Natural killer cell (primary cell): ENCODE data around the gene SYNJ2. TPM values are rescaled to one million over a fixed set of nuclear protein-coding genes. Genes with fewer than 3 reads are reported as not detected.

Experiments used
- ATAC-seq, 3 donors: fragments of 150-1000 bp in 2 of 3; fragments of 200-7000 bp in 1 of 3; cut with Tn5 transposase; 1 replicate in 1 of 3; 2 replicates in 2 of 3; pipeline ENCODE4 v1.10.0; 2021; ENCODE audit warnings: mild to moderate bottlenecking in 2 of 3, moderate library complexity in 2 of 3
- DNase-seq, 2 donors: peaks; one replicate each; pipeline versions ENCODE4 v3.0.0 to v3.0.0-alpha.2; 2013 to 2021; ENCODE audit warnings: mixed read lengths in 1 of 2
- H3K27ac ChIP-seq: one replicate; pipeline ENCODE4 v1.5.1; 2013; ENCODE audit warnings: mild to moderate bottlenecking, low read length
- H3K27me3 ChIP-seq: one replicate; pipeline ENCODE4 v1.6.1; 2013; ENCODE audit warnings: low read length; ENCODE audit not compliant: control insufficient read depth, insufficient read depth
- H3K36me3 ChIP-seq: one replicate; pipeline ENCODE4 v1.6.1; 2013; ENCODE audit warnings: low read length; ENCODE audit not compliant: control insufficient read depth, insufficient read depth
- H3K4me1 ChIP-seq: one replicate; pipeline ENCODE4 v1.6.1; 2013; ENCODE audit warnings: low read length; ENCODE audit not compliant: control insufficient read depth, insufficient read depth
- H3K4me3 ChIP-seq: one replicate; pipeline ENCODE4 v1.5.1; 2013; ENCODE audit warnings: low read length
- H3K9me3 ChIP-seq: one replicate; pipeline ENCODE4 v1.6.1; 2013; ENCODE audit warnings: low read length; ENCODE audit not compliant: control insufficient read depth, insufficient read depth
- H3K27ac Mint-ChIP-seq, 2 donors: one replicate each; pipeline ENCODE4 v1.8.0; 2022; ENCODE audit warnings: mild to moderate bottlenecking in 2 of 2, mixed read lengths in 2 of 2, moderate library complexity in 1 of 2
- H3K27me3 Mint-ChIP-seq, 2 donors: one replicate each; pipeline ENCODE4 v1.8.0; 2022; ENCODE audit warnings: low read depth in 2 of 2, mixed read lengths in 2 of 2
- H3K36me3 Mint-ChIP-seq: one replicate; pipeline ENCODE4 v1.8.0; 2022; ENCODE audit warnings: mixed read lengths
- H3K4me1 Mint-ChIP-seq, 2 donors: one replicate each; pipeline ENCODE4 v1.8.0; 2022; ENCODE audit warnings: mixed read lengths in 2 of 2
- H3K4me3 Mint-ChIP-seq: one replicate; pipeline ENCODE4 v1.8.0; 2022; ENCODE audit warnings: mild to moderate bottlenecking, moderate library complexity, mixed read lengths
- H3K9me3 Mint-ChIP-seq, 2 donors: one replicate each; pipeline ENCODE4 v1.8.0; 2022; ENCODE audit warnings: mixed read lengths in 2 of 2
- WGBS: methylation state at CpG from one replicate; pipeline ENCODE4 v1.1.7; 2013; ENCODE audit warnings: missing lambda C conversion rate; ENCODE audit not compliant: insufficient coverage; 5-methylcytosine and 5-hydroxymethylcytosine counted together
- intact Hi-C: fragments of 100-400 bp; cut with micrococcal nuclease; formaldehyde crosslinking; loops from one replicate; pipeline ENCODE4 v1.14.2; 2022
- total RNA-seq, 4 donors: library from RNA; stranded (reverse); fragments of 120-200 nt in 1 of 4; gene quantifications; one replicate each; pipeline versions ENCODE4 v1.2.3 to v1.2.4, GENCODE V29; 2013 to 2022
- TF ChIP-seq, protein P1 (sequence below): fragments of 200-600 bp; IDR thresholded peaks from one replicate; pipeline ENCODE4 v1.8.0; 2022; ENCODE audit warnings: antibody characterized with exemption

SYNJ2 gene
- total RNA-seq, 3 donors from 2014 or later (not counting 1 experiment from before 2014, with no cell fraction given), result 24.4 to 47.0 (median 28.0) TPM

DNA sequence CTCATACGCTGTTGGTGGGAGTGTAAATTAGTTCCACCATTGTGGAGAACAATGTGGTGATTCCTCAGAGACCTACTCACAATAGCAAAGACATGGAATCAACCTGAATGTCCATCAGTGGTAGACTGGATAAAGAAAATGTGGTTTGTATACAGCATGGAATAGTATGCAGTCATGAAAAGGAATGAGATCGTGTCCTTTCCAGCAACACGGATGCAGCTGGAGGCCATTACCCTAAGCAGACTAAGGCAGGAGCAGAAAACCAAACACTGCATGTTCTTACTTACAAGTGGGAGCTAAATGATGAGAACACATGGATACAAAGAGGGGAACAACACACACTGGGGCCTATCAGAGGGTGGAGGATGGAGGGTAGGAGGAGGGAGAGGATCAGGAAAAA is 54.6 kb downstream of the SYNJ2 start:
- Histone ChIP-seq H3K4me3 (no peak overlapping the region), H3K4me1 (peaks cover 23% of the 10 kb centered on the region), H3K9me3 (no peaks in the 10 kb centered on the region), H3K27me3 (no peaks in the 10 kb centered on the region), H3K36me3 (peaks cover 6% of the 10 kb centered on the region), H3K27ac (no peak overlapping the region)
- no peak for DNase-seq
- peaks cover 26 to 54% of the 10 kb centered on the region in 2 donors for H3K4me1 Mint-ChIP-seq
- no peaks in the 10 kb centered on the region for H3K36me3 Mint-ChIP-seq
- no peak overlapping the region for H3K4me3 Mint-ChIP-seq
- no peak for ATAC-seq
- TF ChIP-seq, protein P1, sequence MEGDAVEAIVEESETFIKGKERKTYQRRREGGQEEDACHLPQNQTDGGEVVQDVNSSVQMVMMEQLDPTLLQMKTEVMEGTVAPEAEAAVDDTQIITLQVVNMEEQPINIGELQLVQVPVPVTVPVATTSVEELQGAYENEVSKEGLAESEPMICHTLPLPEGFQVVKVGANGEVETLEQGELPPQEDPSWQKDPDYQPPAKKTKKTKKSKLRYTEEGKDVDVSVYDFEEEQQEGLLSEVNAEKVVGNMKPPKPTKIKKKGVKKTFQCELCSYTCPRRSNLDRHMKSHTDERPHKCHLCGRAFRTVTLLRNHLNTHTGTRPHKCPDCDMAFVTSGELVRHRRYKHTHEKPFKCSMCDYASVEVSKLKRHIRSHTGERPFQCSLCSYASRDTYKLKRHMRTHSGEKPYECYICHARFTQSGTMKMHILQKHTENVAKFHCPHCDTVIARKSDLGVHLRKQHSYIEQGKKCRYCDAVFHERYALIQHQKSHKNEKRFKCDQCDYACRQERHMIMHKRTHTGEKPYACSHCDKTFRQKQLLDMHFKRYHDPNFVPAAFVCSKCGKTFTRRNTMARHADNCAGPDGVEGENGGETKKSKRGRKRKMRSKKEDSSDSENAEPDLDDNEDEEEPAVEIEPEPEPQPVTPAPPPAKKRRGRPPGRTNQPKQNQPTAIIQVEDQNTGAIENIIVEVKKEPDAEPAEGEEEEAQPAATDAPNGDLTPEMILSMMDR, result no peak
- no peaks in the 10 kb centered on the region for H3K9me3 Mint-ChIP-seq
- H3K27me3 Mint-ChIP-seq, result no peaks in the 10 kb centered on the region
- no peak overlapping the region for H3K27ac Mint-ChIP-seq
- intact Hi-C loops, result no loop called here
- 67% methylated on average over 3 of the region's 3 CpGs for WGBS

DNA sequence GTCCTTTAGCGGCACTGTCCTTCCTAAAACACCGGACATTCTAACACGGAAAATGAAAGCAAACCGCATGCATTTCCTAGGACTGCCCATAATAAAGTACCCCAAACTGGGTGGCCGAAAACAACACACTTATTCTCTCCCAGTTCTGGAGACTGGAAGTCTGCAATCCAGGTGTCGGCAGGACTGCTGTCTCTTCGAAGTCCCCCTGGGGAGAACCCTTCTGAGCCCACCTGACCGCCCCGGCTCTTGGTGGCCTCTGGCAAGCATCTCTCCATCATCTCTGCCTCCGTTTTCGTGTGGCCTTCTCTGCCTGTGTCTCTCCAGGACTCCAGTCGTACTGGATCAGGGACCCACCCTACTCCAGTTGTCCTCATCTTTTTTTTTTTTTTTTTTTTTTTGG is 55.4 kb downstream of the SYNJ2 start:
- DNase-seq, result no peak
- Histone ChIP-seq H3K27ac (no peak overlapping the region), H3K4me3 (no peak overlapping the region), H3K9me3 (no peaks in the 10 kb centered on the region), H3K36me3 (peaks cover 6% of the 10 kb centered on the region), H3K27me3 (no peaks in the 10 kb centered on the region), H3K4me1 (peaks cover 16% of the 10 kb centered on the region)
- no peak overlapping the region for H3K4me3 Mint-ChIP-seq
- H3K9me3 Mint-ChIP-seq, result no peaks in the 10 kb centered on the region
- no peak for ATAC-seq
- H3K36me3 Mint-ChIP-seq, result no peaks in the 10 kb centered on the region
- no peak overlapping the region for H3K27ac Mint-ChIP-seq
- 95% methylated on average over 12 of the region's 12 CpGs for WGBS
- peaks cover 18 to 48% of the 10 kb centered on the region in 2 donors for H3K4me1 Mint-ChIP-seq
- intact Hi-C loops, result no loop called here
- no peaks in the 10 kb centered on the region for H3K27me3 Mint-ChIP-seq
- TF ChIP-seq, protein P1, result no peak

DNA sequence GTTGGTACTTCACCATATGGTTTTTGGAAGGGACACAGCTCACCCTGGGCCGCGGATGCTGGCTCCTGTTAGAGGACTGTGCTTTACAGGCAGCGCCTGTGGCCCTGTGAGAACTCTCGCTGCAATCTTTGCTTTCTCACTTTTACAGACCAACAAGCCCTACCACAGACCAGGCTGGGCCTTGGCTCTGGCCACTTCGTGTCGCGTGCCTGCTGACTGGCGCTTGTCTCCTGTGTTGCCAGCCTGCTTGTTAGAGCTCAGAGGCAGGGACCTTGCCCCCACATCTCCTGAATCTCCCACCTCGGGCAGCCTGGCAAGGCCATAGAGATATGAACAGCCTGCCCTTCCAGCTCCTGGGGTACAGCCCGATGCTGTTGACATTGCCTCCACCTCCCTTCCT is 56.1 kb downstream of the SYNJ2 start:
- no peaks in the 10 kb centered on the region for H3K9me3 Mint-ChIP-seq
- H3K36me3 Mint-ChIP-seq, result no peaks in the 10 kb centered on the region
- ATAC-seq, result no peak
- H3K4me3 Mint-ChIP-seq, result no peak overlapping the region
- TF ChIP-seq, protein P1, result no peak
- no peaks in the 10 kb centered on the region for H3K27me3 Mint-ChIP-seq
- Histone ChIP-seq H3K9me3 (no peaks in the 10 kb centered on the region), H3K27ac (no peak overlapping the region), H3K36me3 (peaks cover 6% of the 10 kb centered on the region), H3K4me3 (no peak overlapping the region), H3K4me1 (peaks cover 9% of the 10 kb centered on the region), H3K27me3 (no peaks in the 10 kb centered on the region)
- intact Hi-C loops, result no loop called here
- DNase-seq, result no peak
- peaks cover 14 to 45% of the 10 kb centered on the region in 2 donors for H3K4me1 Mint-ChIP-seq
- H3K27ac Mint-ChIP-seq, result no peak overlapping the region
- WGBS, result 96% methylated on average over 10 of the region's 10 CpGs
